ENCODE results near the gene TDRD9.
A peak's percentile ranks its signal among the peaks of the same experiment; 100 is the strongest.

Gene TDRD9

DNA sequence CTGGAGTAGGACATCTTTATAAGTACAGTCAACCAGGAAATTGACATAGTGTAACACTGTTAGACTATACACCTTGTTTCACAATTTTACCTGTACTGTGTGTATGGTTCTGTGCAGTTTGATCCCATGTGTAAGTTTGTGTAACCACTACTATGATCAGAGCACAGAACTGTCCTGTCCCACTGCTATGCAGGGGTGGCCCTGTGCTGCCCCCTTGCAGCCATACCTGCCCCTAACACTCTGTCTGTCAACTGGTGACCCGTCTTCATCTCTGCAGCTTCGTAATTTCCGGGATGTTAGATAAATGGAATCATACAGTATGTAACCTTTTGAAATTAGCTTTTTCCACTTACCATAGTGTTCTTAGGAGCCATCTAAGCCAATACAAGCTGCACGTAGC lies 72.7 kb downstream of the TDRD9 start:
- Histone ChIP-seq H3K36me3 (replicated peaks) (no peaks in the 10 kb centered on the region), H3K27me3 (replicated peaks) (no peaks in the 10 kb centered on the region), H3K27ac (no peak overlapping the region), H3K4me3 (ENCODE audit: low read depth, low read length) (no peak overlapping the region)
- in situ Hi-C loops (cut with HindIII; ENCODE audit: low pct_ligation_motif_present, low sequenced_read_pairs): no loop called here
- DNase-seq: no peak
- peak; percentile 37 for TF ChIP-seq CTCF (IDR thresholded peaks at IDR 0.05; ENCODE audit: low read depth, low read length, missing control alignments)

DNA sequence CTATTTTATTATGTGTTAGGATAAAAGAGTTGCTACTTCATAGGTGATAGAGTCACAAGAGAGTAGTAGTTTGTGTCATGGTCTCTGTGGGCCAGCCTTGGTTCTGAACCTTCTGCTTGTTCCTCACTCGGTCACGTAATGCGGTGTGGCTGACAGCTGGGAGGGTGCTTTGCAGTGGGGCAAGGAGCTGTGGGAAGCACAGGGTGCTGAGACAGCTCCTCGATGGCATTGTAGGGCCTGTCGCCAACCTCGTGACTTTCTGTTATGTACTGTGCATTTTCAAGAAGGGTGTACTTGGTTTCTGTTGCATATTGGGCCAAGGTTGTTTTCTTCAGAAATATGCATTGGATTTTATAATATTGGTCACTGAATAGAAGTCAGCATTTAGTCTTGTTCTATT lies 75.4 kb downstream of the TDRD9 start:
- no peak for DNase-seq
- no peaks in the 10 kb centered on the region for H3K36me3 ChIP-seq (replicated peaks)
- no peaks in the 10 kb centered on the region for H3K27me3 ChIP-seq (replicated peaks)
- in situ Hi-C loops (cut with HindIII; ENCODE audit: low pct_ligation_motif_present, low sequenced_read_pairs): no loop called here
- no peak for TF ChIP-seq CTCF (IDR thresholded peaks at IDR 0.05; ENCODE audit: low read depth, low read length, missing control alignments)
- H3K4me3 ChIP-seq (ENCODE audit: low read depth, low read length): no peak overlapping the region
- no peak overlapping the region for H3K27ac ChIP-seq

DNA sequence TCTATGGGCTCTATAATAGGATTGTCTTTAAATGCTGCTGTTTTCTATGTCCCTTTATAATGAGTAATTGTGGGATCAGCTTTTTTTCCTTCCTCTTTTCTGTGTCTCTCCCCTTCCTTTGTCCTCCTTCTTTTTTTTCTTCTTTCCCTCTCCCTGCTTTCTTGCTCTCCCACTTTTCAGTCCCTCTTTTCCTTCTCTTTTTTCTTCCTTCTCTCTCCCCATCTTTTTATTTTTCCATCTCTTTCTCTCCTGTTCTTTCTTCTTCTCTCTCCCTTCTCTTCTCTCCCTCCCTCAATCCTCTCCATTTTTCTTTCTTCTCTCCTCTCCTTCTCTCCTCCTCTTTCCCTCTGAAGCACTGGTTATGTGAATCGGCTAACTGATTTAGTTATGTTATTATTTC lies 76.6 kb downstream of the TDRD9 start:
- Histone ChIP-seq H3K27me3 (replicated peaks) (no peaks in the 10 kb centered on the region), H3K36me3 (replicated peaks) (no peaks in the 10 kb centered on the region), H3K4me3 (ENCODE audit: low read depth, low read length) (no peak overlapping the region), H3K27ac (no peak overlapping the region)
- TF ChIP-seq CTCF (IDR thresholded peaks at IDR 0.05; ENCODE audit: low read depth, low read length, missing control alignments): no peak
- in situ Hi-C loops (cut with HindIII; ENCODE audit: low pct_ligation_motif_present, low sequenced_read_pairs): no loop called here
- DNase-seq: no peak

DNA sequence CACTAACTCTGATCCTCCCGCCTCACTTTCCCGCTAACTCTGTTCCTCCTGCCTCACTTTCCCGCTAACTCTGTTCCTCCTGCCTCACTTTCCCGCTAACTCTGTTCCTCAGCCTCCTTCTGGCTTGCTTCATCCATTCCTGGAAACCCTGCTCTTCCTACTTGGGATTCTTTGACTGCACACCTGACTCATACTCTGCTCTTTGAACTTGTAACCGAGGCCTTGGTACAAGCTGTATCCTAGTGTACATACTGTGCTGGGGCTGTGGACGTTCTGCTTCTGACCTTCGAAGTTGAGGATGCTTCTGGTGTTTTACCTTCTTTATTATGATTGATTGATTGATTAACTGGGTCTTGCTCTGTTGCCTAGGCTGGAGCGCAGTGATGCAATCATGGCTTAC lies 77.2 kb downstream of the TDRD9 start:
- Histone ChIP-seq H3K4me3 (ENCODE audit: low read depth, low read length) (no peak overlapping the region), H3K27me3 (replicated peaks) (no peaks in the 10 kb centered on the region), H3K27ac (no peak overlapping the region), H3K36me3 (replicated peaks) (no peaks in the 10 kb centered on the region)
- in situ Hi-C loops (cut with HindIII; ENCODE audit: low pct_ligation_motif_present, low sequenced_read_pairs): no loop called here
- TF ChIP-seq CTCF (IDR thresholded peaks at IDR 0.05; ENCODE audit: low read depth, low read length, missing control alignments): no peak
- DNase-seq: no peak

GRCh38 chr14:104007121-104007520 lies 78.9 kb downstream of the TDRD9 start:
- DNase-seq: no peak
- Histone ChIP-seq H3K27me3 (replicated peaks) (no peaks in the 10 kb centered on the region), H3K4me3 (ENCODE audit: low read depth, low read length) (no peak overlapping the region), H3K36me3 (replicated peaks) (no peaks in the 10 kb centered on the region), H3K27ac (no peak overlapping the region)
- no peak for TF ChIP-seq CTCF (IDR thresholded peaks at IDR 0.05; ENCODE audit: low read depth, low read length, missing control alignments)
- in situ Hi-C loops (cut with HindIII; ENCODE audit: low pct_ligation_motif_present, low sequenced_read_pairs): no loop called here

DNA sequence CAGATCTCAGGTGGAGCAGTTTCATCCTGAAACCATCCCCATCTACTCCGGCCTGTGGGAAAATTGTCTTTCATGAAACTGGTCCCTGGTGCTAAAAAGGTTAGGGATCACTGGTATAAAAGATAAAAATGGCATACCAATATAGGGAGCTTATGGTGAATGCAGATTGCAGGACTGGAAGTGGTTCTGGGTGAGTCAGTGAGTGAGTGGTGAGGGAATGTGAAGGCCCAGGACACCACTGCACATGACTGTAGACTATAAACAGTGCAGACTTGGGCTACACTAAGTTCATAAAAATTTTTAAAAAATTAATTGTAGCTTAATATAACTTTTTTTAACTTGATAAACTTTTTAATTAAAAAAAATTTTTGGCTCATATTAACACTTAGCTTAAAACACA lies 81.0 kb downstream of the TDRD9 start:
- TF ChIP-seq CTCF (IDR thresholded peaks at IDR 0.05; ENCODE audit: low read depth, low read length, missing control alignments): no peak
- peak; percentile 10 for DNase-seq
- H3K36me3 ChIP-seq (replicated peaks): no peaks in the 10 kb centered on the region
- no peak overlapping the region for H3K4me3 ChIP-seq (ENCODE audit: low read depth, low read length)
- H3K27ac ChIP-seq: no peak overlapping the region
- in situ Hi-C loops (cut with HindIII; ENCODE audit: low pct_ligation_motif_present, low sequenced_read_pairs): no loop called here
- H3K27me3 ChIP-seq (replicated peaks): no peaks in the 10 kb centered on the region

All from brain microvascular endothelial cell (primary cell).